ENCODE results near the gene PLA2G1B.
A peak's percentile ranks its signal among the peaks of the same experiment; 100 is the strongest.

PLA2G1B gene

DNA sequence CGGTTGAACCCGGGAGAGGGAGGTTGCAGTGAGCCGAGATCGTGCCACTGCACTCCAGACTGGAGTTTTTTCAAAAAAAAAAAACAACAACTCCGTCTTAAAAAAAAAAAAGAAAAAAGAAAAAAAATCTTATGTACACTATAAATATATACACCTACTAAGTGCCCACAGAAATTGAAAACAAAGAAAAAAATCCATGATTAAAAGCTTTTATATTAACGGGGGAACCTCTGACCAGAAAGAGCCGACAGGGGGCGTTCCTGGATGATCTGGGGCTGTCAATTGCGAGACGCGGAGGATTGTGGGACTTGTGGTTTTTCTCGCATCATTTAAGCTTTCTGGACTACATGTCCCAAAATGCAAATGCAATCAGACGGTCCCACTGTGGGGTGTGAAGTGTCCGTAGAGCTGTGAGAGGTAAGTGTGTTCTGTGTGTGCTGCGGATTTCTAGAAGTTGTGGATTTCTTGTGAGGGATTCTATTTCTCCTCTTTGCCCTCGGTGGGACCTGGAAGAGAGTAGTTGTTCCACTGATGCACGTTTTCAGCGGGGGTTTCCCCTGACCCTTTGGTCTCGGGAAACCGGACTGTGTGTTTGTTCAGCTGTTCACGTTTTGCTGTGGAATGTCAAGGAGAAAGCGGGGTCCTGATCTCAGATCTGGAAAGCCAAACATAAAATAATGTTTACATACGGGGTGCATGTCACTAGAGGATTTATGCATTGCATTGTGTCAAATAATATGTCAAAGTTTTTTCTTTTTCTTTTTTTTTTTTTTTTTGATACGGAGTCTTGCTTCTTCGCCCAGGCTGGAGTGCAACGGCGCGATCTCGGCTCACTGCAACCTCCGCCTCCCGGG is 25.4 kb downstream of the PLA2G1B start, which contains the start of gene SIRT4:
TSS of gene SIRT4 (plus strand) at position 360 of the 854 bp plus-strand sequence. CDS start 1,241 bp downstream, outside the sequence.
- peak within 1 kb of the TSS; percentile 51 to 65 for H3K27ac ChIP-seq
- H3K4me3 ChIP-seq, result peak within 1 kb of the TSS; percentile 58 to 65
- H3K4me1 ChIP-seq, result peaks cover 0 to 11% (median 5%) of the 10 kb centered on the region in 4 donors
- no peaks in the 10 kb centered on the region for H3K27me3 ChIP-seq
- TF ChIP-seq, protein P1, sequence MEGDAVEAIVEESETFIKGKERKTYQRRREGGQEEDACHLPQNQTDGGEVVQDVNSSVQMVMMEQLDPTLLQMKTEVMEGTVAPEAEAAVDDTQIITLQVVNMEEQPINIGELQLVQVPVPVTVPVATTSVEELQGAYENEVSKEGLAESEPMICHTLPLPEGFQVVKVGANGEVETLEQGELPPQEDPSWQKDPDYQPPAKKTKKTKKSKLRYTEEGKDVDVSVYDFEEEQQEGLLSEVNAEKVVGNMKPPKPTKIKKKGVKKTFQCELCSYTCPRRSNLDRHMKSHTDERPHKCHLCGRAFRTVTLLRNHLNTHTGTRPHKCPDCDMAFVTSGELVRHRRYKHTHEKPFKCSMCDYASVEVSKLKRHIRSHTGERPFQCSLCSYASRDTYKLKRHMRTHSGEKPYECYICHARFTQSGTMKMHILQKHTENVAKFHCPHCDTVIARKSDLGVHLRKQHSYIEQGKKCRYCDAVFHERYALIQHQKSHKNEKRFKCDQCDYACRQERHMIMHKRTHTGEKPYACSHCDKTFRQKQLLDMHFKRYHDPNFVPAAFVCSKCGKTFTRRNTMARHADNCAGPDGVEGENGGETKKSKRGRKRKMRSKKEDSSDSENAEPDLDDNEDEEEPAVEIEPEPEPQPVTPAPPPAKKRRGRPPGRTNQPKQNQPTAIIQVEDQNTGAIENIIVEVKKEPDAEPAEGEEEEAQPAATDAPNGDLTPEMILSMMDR (IDR thresholded peaks at IDR 0.05), result peak; percentile 64 to 70
- H3K9me3 ChIP-seq, result no peaks in the 10 kb centered on the region
- intact Hi-C loops (cut with DNase I; ENCODE audit: low total_unique reads), result no loop called here
- peak; percentile 91 to 95 for DNase-seq
- H3K36me3 ChIP-seq, result no peaks in the 10 kb centered on the region

DNA sequence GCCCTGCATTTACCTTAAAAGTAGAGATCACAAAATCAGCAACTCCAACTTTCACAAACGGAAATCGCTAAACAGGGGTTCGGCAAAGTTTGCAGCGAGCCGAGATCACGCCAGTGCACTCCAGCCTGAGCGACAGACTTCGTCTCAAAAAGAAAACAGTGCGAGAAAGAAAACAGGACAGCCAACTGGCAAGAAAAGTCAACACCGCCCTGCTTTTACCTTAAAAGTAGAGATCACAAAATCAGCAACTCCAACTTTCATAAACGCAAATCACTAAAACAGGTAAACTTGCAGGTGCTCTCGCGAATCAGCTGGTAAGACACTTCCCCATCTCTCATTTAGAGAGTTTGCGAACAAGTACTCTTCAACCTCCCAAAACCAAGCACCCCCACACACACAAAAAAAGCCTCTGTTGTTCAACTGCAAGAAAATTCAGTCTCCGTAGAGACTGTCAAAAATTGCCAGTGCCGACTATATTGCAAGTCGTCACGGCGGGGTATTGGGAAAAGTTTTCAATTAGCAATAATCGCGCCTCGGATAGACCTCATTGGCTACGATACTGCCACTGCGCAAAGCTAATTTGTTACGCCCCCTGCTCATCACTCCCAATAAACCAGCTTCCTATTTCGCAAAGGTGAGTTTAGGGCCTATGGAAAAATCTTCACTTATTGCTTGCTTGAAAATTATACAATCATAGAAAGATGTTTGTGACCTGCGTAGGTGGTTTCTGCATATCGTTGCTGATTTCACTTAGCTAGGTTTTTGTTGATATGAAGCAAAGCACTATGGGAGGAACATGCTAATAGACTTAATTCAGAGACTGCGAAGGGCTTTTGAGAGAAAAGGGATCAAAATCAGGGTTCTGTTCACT is 34.7 kb downstream of the PLA2G1B start, which contains the start of gene RNU4-1:
TSS of gene RNU4-1 (minus strand) at position 577 of the 871 bp plus-strand sequence.
- H3K4me1 ChIP-seq, result peaks cover 0 to 16% (median 6%) of the 10 kb centered on the region in 4 donors
- TF ChIP-seq, protein P1 (IDR thresholded peaks at IDR 0.05), result no peak
- intact Hi-C loops (cut with DNase I; ENCODE audit: low total_unique reads), result no loop called here
- H3K36me3 ChIP-seq, result no peaks in the 10 kb centered on the region
- DNase-seq, result peak; percentile 66 to 80
- H3K9me3 ChIP-seq, result no peaks in the 10 kb centered on the region
- peak within 1 kb of the TSS; percentile 73 to 86 for H3K4me3 ChIP-seq
- H3K27me3 ChIP-seq, result no peaks in the 10 kb centered on the region
- peak within 1 kb of the TSS; percentile 98 for H3K27ac ChIP-seq

DNA sequence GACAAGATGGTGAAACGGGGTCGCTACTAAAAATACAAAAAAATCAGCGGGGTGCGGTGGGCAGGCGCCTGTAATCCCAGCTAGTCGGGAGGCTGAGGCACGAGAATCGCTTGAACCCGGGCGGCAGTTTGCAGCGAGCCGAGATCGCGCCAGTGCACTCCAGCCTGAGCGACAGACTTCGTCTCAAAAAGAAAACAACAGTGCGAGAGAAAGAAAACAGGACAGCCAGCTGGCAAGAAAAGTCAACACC is 35.2 kb downstream of the PLA2G1B start:
- Histone ChIP-seq H3K9me3 (no peaks in the 10 kb centered on the region), H3K36me3 (no peaks in the 10 kb centered on the region), H3K4me1 (peaks cover 0 to 19% (median 6%) of the 10 kb centered on the region in 4 donors), H3K4me3 (peak overlapping the region; percentile 73 to 86), H3K27me3 (no peaks in the 10 kb centered on the region), H3K27ac (peak overlapping the region; percentile 98)
- TF ChIP-seq, protein P1 (IDR thresholded peaks at IDR 0.05), result no peak
- intact Hi-C loops (cut with DNase I; ENCODE audit: low total_unique reads), result no loop called here
- DNase-seq, result no peak

DNA sequence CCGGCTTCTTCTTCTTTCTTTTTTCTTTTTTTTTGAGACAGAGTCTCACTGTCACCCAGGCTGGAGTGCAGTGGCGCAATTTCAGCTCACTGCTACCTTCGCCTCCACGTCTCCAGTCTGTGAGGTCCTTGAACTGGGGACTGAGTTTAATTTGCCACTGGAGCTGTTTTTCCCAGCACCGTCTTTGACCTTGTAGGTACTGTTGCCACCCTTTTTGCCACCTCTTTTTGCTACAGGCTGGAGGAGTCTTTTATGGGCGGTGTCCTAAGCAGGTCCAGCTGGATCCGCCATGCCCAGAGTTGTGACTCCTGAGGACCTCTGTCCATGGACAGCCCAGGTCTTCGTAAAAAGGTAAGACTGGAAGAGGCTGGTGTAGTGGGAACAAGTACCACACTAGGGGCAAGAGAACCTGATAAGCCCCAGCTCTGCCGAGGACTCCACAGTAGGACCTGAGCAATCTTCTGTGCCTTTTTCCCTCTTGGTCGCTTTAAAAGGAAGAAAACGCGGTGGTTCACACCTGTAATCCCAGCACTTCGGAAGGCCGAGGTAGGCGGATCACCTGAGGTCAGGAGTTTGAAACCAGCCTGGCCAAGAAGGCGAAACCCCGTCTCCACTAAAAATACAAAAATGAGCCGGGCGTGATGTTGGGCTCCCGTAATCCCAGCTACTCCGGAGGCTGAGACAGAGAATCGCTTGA is 36.8 kb downstream of the PLA2G1B start:
- peaks cover 0 to 25% (median 6%) of the 10 kb centered on the region in 4 donors for H3K4me1 ChIP-seq
- H3K36me3 ChIP-seq, result no peaks in the 10 kb centered on the region
- DNase-seq, result peak in 1 of 2 donors; percentile 69
- intact Hi-C loops (cut with DNase I; ENCODE audit: low total_unique reads), result no loop called here
- peak overlapping the region; percentile 73 to 86 for H3K4me3 ChIP-seq
- H3K9me3 ChIP-seq, result no peaks in the 10 kb centered on the region
- H3K27ac ChIP-seq, result peak overlapping the region; percentile 98
- no peaks in the 10 kb centered on the region for H3K27me3 ChIP-seq
- TF ChIP-seq, protein P1 (IDR thresholded peaks at IDR 0.05), result no peak

DNA sequence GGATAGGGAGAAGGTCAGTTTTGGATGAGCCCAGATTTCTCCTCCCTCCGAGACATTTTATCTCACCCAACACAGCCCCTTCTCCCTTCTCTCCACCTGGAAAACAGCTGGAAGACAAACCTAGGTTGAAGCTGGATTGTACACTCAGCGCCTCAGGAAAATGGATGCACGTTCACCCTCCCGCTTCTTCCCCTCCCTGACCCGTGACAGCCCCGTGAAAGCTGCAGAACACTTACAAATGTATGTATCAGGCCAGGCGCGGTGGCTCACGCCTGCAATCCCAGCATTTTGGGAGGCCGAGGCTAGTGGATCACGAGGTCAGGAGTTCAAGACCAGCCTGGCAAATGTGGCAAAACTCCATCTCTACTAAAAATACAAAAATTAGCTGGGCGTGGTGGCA is 40.1 kb downstream of the PLA2G1B start:
- H3K27ac ChIP-seq, result no peak overlapping the region
- intact Hi-C loops (cut with DNase I; ENCODE audit: low total_unique reads), result no loop called here
- no peaks in the 10 kb centered on the region for H3K36me3 ChIP-seq
- H3K9me3 ChIP-seq, result no peaks in the 10 kb centered on the region
- TF ChIP-seq, protein P1 (IDR thresholded peaks at IDR 0.05), result no peak
- no peak overlapping the region for H3K4me3 ChIP-seq
- H3K27me3 ChIP-seq, result no peaks in the 10 kb centered on the region
- DNase-seq, result no peak
- peaks cover 0 to 20% (median 4%) of the 10 kb centered on the region in 4 donors for H3K4me1 ChIP-seq
